RPMI8226 (cell line): ENCODE data around the gene XIAP.
A peak's percentile ranks its signal among the peaks of the same experiment; 100 is the strongest.
"Not testable (repeated sequence)": the region's sequence is repeated elsewhere in the genome, so short reads cannot be mapped to it uniquely, and the experiment has no call there.

Experiments used
- DNase-seq: peaks from one replicate; pipeline ENCODE4 v3.0.0-alpha.2; 2015

XIAP gene

DNA sequence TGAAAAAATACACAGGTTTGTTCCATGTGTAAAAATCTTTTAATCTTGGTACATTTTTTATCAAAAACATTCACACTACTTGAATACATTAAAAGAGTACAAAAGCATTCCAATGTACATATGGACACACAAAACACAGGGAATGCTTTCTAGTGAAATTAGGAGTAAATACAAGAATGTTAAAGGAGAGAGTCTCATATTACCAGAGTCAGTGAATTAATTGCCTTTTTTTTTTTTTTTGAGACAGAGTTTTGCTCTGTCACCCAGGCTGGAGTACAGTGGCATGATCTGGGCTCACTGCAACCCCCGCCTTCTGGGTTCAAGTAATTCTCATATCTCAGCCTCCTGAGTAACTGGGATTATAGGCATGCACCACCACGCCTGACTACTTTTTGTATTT, 17.0 kb downstream of the XIAP start:
- DNase-seq: no peak

DNA sequence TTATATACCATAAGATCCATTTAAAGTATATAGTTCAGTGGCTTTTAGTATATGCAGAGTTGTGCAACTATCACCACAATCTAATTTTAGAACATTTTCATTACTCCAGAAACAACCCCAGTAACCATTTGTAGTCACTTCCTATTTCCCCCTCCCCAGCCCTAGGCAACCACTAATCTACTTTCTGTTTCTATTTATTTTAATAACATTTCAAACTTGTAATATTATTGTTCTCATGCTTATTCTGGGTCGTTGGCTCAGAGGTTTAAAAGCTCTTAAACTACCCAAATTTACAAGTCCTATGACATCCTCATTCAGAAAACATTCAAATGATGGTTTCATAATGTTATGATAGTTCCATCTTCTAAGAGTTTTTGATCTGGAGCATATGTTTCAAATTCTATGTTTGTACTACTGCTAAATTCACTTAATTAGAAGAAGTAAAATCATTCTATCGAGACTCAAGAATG, 18.4 kb downstream of the XIAP start:
- peak; percentile 37 for DNase-seq

DNA sequence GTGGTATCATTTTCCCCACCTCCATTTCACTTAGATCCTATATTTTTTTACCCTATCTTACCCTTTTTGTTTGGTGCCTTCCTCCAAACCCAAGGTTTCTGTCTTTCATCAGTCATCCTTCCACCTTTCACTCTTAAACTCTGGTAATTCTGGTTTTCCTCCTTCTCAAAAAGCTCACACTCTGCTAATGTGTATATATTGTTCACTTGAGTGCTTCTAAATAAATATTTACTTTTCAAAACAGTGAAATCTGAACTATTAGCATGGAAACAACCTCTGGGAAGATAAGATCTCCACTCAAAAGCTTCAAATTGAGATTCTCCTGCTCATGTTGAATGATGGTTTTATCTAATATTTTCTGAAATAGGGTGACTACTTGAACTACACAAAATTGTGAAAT, 21.5 kb downstream of the XIAP start:
- DNase-seq: no peak

DNA sequence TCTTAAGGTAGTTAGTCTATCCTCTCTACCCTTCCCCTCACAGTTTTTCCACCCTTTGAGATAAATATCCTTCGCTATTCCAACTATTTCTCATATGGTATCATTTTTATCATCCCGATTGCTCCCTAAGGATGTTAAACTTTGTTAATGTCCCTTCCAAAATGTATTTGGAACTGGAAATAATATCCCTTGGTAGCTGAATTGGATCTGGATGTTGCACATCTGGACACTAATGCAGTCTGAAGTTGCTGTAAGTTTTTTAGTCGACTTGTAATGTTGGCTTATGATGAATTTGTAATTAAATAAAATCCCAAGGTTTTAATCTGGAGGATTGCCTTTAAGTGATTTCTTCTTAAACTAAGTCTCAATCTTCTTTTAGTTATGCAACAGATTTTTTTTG, 22.5 kb downstream of the XIAP start:
- no peak for DNase-seq

DNA sequence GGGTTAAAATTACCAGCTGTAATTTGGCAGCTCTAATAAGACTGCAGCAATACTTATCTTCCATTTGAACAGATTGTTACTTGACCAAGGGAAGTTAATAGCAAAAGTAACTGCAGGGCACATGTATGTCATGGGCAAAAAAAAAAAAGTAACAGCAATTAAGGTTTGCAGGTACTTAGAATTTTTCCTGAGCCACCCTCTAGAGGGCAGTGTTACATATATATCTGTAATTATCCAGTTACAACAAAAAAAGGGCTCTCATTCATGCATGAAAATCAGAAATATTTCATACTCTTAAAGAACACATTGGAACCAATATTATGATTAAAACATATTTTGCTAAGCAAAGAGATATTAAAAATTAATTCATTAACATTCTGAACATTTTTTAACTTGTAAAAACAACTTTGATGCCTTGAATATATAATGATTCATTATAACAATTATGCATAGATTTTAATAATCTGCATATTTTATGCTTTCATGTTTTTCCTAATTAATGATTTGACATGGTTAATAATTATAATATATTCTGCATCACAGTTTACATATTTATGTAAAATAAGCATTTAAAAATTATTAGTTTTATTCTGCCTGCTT, 25.1 kb downstream of the XIAP start:
- peak; percentile 68 for DNase-seq

DNA sequence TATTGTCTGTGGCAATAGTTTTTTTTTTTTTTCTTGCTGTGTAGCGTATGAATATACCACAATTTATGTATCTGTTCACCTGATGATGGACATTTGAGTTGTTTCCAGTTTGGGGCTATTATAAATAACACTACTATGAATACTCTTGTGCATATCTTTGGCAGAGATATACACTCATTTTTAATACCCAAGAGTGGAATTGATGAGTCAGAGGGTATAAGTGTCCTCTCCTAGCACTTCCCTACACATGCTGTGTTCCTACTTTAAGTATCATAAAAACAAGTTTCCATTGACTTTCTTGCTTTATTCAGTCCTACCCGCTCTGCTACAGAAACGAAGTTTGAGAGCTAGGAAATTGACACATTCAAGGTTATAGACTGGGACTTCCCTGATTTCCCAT, 39.8 kb downstream of the XIAP start:
- no peak for DNase-seq

DNA sequence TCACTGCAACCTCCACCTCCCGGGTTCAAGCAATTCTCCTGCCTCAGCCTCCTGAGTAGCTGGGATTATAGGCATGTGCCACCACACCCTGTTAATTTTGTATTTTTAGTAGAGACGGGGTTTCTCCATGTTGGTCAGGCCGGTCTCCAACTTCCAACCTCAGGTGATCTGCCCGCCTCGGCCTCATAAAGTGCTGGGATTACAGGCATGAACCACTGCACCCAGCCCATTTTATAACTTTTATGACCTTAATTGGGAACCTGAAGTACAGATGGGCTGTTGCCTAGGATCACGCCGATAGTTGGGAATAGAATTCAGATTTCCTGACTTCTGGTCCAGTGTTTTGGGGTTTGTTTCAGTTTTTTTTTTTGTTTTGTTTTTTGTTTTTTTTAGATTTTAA, 43.4 kb downstream of the XIAP start:
- DNase-seq: not testable (repeated sequence)

DNA sequence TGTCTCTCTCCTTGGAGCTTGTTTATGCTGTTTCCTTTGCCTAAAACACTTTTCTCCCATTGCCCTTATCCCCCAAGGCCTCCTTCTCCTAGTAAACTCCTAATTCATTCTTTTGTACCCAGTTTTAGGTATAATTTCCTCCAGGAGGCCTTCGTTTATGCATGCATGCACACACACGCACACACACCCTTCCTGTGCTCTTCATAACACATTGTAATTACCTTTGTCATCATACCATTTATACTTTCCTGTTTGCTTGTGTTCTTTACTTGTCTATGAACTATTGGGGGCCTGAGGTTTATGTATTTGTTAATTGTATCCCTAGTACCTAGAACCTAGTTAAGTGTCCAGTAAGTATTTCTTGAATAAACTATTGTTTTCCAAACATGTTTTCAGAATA, 45.5 kb downstream of the XIAP start:
- DNase-seq: no peak

DNA sequence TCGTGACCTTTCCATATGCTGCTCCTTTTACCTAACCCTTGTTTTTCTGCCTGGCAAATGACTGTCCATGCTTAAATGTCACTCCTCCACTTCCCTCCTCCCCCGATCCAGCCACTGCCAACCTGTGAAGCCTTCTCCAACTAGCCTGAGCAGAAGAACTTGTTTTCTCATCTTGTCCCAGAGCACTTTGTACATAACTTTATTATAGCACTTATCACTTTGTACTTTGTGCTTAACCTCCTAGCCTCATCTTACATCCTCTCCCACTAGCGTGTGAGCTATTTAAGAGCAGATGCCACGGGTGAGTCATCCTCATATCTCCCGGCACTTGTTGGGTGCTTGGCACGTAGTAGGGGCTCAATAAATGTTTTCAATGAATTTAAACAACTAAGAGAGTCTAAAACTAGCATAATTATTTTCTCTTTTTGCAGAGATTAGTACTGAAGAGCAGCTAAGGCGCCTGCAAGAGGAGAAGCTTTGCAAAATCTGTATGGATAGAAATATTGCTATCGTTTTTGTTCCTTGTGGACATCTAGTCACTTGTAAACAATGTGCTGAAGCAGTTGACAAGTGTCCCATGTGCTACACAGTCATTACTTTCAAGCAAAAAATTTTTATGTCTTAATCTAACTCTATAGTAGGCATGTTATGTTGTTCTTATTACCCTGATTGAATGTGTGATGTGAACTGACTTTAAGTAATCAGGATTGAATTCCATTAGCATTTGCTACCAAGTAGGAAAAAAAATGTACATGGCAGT, 46.9 kb downstream of the XIAP start:
- DNase-seq: no peak

DNA sequence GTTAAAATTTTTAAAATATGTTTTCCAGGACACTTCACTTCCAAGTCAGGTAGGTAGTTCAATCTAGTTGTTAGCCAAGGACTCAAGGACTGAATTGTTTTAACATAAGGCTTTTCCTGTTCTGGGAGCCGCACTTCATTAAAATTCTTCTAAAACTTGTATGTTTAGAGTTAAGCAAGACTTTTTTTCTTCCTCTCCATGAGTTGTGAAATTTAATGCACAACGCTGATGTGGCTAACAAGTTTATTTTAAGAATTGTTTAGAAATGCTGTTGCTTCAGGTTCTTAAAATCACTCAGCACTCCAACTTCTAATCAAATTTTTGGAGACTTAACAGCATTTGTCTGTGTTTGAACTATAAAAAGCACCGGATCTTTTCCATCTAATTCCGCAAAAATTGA, 49.7 kb downstream of the XIAP start:
- no peak for DNase-seq

DNA sequence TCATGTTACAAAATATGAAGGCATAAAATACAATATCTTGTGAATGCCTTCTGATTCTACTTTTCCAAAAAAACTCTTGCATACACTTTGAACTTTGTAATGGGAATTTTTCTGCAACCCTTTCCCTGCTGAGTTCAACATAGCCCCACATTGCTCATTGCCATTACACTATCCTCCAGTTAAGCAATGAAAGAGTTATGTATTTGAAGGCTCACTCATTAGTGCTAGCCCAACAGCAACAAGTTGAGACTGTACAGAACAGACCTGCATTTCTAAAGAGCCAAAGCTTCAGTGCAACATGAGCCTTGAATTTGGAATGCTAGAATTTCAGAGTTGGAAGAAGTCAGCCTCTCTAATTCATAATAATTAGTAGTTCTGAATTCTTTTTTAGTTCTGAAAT, 57.2 kb downstream of the XIAP start:
- no peak for DNase-seq

DNA sequence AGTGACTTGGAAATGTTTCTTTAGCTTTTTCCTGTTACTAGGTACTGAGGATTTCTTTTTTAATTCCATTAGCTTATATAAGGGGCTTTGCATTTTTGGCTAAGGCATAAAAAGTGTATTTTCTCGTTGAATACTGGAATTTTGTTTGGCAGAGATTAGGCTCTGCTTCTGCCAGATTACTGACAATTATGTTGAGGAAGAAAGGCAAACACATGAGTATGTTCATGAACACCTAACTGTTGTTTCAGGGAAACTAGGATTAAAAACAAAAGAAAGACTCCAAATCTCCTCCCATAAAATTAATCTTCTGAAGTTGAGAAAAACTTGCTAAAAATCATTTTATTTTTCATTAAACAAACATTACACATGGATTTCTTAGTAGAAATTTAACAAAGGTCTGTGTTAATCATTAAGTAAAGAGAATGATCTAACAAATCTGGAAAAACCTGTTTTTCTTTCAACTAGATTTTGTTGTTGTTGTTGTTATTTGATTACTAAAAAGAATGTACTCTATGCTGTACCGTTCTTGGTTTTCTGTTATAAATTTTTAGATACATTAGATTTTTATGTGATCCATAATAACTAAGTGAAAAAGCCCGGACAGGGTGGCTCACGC, 58.4 kb downstream of the XIAP start:
- no peak for DNase-seq

DNA sequence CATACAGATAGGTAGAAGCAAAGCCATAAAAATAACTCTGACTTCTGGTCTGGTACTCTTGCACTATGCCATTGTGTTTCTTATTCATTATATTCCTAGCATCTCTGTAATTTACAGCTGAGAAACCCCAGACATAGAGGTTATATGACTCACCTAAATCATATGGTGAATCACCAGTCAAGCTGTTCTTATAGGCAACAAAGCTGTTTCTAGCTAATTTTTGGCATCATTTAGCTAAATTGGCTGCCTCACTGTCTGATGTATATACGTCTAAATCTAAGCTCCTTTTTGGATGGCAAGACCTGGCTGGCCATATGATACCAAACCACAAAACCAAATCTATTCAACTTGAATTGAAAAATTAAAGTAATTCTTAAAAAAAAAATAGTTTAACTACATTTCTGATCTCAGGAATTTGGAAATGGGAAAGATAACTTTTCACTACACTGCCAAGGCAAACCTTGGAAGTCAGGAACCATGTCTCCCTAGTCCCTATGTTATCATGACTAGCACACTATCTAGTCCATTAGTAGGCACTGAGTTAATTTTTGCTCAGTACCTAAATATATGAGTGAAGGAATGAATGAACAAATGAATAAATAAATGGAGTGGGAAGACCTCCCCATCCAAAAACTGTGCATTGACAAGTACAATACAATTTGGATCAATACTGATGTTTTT, 60.4 kb downstream of the XIAP start:
- no peak for DNase-seq

DNA sequence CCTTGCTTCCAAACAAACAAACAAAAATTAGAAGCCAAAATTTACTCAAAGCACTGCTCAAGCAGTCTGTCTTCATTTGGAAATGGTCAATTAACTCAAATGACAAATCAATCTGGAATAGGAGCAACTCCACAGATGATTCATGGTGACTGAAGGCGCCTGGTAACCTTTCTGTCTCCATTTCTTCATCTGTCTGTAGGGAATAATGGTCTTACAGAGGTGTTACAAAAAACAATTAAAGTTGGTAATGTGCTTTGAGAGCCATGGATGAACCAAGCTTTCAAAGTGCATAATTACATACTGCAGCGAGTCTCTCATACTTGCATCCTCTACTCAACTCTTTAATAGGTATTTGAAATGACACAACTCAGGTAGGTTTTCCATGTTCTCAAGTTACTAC, 63.4 kb downstream of the XIAP start:
- no peak for DNase-seq

DNA sequence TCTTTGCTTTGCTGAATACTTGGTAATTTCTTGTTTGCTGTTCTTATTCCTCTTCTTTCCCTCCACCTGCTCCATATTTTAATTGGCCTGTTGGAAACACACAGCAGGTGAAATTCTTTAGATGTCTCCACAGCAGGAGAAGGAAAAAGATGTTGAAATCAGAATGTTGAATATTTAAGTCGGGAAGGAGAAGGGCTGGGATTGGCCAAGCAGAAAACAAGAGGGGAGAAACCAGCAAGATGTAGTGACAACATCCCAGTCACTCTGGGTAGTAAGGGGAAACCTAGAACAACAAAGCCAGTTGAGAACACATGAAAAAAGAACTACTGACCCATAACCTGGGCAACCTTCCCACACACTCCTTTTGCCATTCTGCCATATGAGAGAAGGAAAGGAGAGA, 64.3 kb downstream of the XIAP start:
- DNase-seq: no peak

DNA sequence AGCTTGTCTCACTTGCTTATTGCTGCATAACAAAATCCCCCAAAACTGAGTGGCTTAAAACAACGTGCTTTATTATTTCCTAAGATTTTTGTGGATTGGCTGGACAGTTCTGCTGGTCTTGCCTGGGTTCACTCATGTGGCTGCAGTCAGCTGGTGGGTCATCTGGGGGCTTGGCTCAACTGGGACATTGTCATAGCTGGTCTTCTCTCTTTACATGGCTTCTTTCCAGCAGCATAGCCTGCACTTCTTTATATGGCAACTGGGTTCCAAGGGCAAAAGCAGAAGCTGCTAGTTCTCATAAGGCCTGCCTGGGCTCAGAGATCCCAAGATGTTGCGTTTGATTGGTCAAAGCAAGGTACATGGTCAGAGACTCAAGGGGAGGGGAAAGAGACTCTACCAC, 68.0 kb downstream of the XIAP start:
- no peak for DNase-seq

DNA sequence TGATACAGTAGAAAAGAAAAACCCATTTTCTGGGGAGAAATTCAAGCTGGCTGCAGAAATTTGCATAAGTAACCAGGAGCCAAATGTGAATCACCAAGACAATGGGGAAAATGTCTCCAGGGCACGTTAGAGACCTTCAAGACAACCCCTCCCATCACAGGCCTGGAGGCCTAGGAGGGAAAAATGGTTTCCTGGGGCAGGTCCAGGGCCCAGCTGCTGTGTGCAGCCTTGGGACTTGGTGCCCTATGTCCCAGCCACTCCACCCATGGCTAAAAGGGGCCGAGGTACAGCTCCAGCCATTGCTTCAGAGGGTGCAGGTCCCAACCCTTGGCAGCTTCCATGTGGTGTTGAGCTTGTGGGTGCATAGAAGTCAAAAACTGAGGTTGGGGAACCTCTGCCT, 72.2 kb downstream of the XIAP start:
- not testable (repeated sequence) for DNase-seq

DNA sequence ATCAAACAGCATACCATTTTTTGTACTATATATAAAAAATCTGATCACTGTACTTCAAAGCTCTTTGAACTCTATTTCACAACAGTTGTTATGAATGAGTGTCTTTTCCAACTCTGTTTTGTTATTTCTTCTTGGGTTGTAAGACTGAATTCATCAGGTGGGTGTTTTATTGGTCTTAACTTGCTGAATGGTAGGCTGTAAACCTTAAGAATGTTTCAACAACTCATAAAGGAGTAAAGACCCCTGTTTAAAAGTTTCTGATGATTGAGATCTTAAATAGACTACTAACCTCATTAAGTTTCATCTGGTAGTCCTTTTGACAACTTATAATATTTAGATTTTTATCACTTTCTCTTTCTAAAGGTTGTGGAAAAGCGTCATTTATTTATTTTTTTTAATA, 83.2 kb downstream of the XIAP start:
- DNase-seq: no peak

DNA sequence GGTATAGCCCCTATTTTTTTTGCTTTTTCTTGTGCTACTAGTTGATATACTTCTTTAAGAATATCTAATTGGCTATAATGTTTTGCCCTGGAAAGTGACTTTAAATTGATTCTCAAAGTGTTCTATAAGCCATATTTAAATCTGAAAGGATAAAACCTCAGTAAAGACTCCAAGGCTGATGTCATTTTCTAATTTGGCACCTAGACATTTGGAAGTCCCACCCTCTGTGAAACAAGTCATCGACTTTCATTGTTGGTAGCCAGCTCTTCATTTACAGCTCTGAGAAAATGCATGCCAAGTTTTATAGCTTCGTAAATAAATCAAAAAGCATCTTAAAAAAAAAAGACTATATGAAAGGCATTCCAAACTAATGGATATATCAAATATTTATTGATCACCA, 83.6 kb downstream of the XIAP start:
- DNase-seq: no peak

DNA sequence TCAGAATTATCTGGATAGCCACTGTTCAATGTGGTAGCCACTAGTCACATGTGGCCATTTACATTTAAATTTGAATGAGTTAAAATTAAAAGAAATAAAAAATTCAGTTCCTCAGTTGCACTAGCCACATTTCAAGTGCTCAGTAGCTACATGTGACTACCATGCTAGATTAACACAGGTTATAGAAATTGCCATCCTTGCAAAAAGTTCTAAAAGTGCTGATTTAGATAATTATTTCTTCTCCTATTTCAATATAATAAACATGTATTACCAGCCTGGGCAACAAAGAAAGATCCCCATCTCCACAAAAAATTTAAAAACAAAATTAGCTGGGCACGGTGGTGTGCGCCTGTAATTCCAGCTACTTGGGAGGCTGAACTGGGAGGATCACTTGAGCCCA, 90.0 kb downstream of the XIAP start:
- no peak for DNase-seq

DNA sequence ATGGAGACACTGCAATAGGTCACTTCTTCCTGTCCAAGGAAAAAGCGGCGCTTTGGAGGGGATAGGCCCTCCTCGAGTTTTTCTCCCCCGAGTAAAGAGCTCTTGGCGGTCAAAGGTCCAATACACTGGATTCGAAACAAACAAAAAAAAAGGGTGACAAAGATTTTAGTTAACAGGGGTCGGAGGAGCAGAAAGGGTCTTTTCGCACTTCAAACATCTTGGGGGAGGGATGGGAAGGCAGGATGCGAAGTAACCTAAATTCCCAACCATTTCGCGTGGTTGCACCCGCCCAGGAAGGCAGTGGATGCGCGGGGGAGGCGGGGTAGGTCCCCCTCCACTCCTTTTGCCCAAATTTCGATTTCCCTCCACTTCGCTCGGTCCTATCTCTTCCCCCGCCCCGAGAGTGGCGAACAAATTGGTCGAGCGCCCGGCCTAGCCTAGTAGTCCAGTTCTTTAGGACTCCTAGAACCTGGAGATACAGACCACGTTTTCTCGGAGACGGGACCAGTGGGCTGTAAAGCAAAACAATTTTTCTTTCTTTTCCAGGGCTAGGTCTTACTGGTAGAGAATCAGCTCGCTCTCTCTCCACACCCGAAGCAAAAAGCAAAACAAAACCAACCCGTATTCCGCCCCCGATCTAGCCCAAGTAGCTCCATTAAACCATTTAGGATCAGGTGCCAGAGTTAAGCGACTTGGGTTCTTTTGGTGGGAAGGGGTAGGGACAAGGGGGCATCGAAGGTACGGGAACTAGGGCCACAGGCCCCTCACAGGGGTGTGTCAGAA, 99.6 kb downstream of the XIAP start:
- DNase-seq: peak; percentile 46

DNA sequence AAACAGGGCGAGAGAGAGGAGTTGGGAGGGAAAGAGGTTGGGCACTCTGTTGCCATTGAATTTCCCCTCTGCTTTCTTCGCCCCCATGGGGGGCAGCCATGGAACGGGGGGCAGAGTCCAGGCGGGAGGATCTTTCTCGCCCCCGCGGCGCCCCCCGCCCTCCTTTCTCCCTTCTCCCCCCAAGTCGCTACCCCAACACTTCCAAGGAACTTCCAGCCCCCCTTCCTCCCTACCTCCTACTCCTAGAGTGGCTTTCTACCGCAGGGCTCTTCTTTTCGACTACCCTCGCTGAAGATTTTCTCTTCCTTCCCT, 101.1 kb downstream of the XIAP start:
- DNase-seq: no peak
